A172 (cell line): ENCODE results near the gene TEKT5. TPM values are rescaled to one million over a fixed set of nuclear protein-coding genes. Genes with fewer than 3 reads are reported as not detected.
"Not testable (repeated sequence)": the region's sequence is repeated elsewhere in the genome, so short reads cannot be mapped to it uniquely, and the experiment has no call there.

Experiments used
- DNase-seq: peaks from one replicate; pipeline ENCODE4 v3.0.0-alpha.2; 2015; ENCODE audit warnings: low spot score
- total RNA-seq: library from RNA; depleted of rRNA; stranded (reverse); fragments of >200 nt; shearing (Covaris generic); gene quantifications from 2 replicates; pipeline ENCODE4 v1.2.3, GENCODE V29; 2014

Gene TEKT5
- total RNA-seq, 1 experiment from 2014 or later, result not detected

DNA sequence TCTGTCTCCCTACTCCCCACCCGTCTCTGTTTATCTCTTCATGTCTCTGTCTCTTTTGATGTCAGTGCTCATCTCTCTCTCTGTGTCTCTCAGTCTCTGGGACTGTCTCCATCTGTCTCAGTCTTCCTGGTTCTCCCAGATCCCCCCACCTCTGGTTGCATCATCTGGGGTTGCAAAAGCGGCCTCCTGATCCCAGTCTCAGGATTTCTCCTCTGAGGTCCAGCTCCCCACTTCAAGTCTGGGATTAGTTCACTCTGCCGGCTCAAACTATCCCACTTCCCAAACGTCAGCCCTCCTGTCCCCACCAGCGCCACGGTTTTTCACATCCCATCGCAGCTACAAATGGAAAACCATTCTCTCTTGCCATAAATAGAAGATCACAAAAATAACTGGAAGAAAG is 9.0 kb downstream of the TEKT5 start:
- no peak for DNase-seq

DNA sequence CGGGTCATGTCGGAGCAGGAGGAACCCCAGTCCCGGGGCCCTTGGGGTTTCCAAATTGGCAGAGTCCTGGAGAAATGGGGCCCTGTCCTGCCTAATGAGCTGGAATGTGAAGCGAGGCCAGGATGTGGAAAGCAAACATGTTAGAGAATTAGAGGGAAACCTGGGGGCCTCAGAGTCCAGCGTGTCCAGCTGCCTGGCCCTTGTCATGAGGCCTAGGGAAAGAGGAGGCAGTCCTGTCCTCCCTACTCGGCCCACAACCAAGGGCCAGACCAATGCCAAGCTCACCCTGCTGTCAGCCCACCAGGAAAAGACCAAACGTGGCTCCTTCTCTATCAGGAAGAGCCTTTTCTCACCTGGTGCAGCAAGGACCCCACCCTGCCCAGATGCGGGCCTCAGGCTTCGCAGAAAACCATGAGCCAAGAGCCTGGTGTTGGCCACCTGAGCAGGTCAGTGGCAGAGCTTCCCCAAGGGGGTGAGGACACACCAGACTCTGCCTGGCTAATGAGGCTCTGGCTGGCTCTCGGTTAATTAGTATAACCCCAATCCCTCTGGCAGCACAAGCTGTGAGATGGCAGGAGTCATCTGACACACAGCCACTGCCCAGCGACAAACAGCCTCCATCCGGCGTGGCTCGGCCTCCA is 10.1 kb downstream of the TEKT5 start:
- DNase-seq, result no peak

DNA sequence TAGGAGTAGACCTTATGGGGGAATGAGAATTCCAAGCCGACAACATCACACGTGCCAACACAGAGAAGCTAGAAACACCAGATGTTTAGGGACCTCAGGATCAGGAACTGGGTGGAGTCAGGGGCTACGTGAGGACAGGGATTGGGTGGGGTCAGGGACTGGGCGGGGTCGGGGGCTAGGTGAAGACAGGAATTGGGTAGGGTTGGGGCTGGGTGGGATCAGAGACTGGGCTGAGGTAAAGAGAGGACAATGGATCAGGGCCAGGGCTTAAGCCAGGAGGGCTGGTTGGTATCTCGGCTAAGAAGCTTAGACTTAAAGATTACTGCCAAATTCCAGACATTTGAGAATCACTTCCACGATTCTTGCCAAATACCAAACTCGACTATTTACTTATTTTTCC is 11.6 kb downstream of the TEKT5 start:
- DNase-seq, result no peak

DNA sequence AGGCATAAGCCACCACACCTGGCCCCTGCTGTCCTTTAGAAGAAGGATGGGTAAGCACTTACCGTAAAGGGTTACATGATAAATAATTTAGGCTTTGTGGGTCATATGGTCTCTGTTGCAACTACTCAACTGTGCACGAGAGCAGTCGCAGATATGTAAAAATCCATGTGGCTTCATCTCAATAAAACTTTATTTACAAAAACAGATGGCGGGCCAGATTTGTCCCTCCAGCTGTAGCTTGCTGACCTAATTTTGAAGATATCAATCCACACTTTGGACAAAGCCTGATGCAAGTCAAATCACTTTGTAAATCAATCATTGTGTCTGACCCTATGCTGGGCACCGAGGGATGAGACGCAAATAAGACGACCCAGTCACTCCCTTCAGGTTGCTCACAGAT is 12.1 kb downstream of the TEKT5 start:
- DNase-seq, result no peak

DNA sequence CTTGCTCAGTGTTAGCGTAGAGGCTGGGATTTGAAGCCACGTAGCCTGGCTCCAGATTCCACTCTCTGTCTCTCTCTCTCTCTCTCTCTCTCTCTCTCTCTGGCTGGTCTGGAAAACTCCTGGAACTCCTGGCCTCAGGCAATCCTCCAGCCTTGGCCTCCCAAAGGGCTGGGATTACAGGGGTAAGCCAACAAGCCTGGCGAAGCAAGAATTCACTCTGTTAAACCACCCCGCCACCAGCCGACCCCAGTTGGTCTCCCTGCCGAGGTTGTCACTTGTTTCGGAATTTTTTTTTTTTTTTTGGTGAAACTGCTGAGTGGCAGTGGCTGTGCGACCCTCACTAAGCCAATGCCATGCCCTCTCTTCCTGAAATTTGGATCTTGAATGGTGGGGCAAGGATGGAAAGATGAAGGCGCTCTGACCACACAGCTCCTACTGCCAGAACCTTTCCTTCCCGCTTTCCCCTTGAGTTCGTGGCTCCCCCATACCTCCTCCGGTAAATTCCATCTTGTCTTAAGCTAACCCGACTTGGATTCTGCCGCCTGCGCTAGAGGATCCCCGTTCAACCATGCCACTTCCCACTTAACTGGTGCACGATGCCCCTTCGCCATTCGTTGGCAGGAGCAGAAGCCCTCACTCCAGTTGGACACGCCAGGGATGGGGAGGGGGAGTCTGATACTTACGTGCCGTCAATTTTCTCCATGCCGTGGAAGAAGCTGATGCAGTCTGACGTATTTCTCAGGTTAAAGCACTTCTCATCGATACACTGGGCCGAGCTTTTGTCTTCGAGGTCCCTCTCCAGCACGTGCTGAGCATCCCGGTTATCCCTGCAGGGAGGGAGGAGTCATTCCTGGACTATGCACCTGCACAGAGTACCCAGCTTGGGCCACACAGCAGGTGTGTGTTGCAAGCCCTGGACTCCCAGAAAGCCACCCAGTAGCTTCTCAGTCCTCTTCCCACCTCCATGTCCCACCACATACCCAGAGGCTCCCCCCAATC is 13.1 kb downstream of the TEKT5 start:
- DNase-seq, result no peak

DNA sequence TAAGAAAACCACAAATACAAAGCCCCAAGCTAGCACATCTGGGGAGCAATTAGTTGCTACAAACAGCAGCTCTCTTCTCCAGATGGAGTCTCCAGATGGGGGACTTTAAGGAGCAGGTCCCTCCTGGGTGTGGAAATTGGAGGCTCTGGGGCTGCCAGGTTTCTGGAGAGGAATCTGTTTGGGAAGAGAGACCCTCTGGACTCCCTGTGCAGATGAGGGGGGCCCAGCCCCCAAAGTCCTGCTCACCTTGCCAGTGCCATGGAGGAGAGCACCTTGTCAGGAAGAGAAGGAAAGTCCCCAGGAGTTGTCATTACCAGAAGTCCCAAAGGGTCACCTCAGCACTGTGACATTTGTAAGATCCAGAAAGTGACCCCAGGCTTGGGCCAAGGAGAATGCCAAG is 14.8 kb downstream of the TEKT5 start:
- no peak for DNase-seq

DNA sequence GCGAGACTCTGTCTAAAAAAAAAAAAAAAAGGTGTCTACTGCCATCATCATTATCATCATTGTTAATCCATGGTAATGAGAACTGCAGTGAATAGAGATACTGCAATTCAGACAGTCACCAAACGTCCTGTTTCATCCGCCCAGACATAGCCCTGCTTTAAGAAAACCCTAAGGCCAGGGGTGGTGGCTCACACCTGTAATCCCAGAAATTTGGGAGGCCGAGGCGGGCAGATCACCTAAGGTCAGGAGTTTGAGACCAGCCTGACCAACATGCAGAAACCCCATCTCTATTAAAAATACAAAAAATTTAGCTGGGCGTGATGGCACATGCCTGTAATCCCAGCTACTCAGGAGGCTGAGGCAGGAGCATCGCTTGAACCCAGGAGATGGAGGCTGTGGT is 15.3 kb downstream of the TEKT5 start:
- not testable (repeated sequence) for DNase-seq

DNA sequence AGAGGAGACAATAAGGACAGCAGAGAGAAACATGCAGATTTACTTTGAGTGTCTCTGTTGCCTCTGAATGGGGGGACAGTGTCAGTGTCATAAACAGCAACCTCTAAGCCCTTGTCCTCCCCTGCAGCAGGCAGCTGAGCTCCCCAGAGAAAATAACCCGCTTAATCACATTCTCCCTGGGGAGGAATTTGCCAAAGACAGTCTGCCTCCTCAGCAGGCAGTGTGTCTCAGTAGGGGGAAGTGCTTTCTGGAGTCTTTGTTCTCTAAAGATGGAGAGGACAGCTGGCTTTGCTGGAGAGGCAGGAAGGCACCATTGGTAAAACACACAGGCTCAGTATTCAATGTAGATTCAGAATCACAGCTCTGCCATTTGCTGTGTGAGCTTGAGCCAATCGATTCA is 16.1 kb downstream of the TEKT5 start:
- DNase-seq, result no peak

DNA sequence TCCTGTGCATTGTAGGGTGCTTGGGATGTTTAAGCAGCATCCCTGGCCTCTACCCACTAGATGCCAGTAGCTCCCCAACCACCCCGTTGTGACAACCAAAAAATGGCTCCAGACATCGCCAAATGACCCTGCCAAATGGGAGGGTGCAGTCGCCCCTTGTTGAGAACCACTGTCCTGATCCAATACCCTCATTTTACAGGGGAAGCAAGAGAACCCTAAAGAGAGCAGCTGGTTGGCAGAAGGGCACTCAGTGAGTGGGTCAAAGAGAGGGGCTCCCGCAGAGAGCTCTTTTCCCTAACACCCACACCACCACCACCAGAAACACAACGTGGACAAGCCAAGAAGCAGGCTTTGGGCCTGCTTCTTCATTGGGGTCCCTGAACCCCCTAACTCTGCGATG is 18.4 kb downstream of the TEKT5 start:
- DNase-seq, result no peak

DNA sequence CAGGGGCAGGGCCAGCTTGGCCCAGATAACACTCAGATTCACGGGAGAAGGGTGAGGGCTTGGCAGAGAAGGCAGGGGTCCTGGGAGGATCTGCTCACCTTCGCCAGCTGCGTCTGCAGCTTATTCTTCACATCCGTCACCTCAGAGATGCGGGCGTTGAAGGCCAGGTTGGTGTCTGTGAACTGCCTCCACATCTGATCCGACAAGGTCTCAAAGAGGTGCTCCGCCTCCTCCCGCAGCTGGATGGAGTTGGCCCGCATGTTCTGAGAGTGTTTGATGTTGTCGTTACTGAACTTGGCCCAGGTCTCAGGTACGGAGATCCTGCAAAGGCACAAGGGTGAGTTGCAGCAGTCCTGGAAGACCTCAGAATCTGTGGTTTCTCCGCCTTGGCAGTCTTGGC is 18.9 kb downstream of the TEKT5 start:
- DNase-seq, result no peak

DNA sequence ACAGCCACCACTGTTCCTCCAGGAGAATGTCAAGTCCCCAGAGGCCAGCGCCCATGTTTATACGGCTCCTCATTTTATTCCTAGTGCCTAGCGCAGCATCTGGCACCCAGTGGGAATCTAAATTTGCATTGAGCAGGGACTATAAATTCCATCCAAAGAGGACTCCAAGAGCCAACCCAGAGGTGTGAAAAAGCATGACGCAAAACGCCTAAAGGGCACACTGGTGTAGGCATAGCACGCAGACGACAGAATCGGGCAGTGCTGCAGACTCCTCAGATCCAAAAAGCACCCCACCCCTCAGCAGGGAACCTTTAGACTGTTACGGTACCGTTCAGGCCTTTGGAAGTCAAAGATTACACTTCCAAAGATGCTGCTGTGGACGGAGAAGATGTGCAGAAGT is 19.5 kb downstream of the TEKT5 start:
- no peak for DNase-seq

DNA sequence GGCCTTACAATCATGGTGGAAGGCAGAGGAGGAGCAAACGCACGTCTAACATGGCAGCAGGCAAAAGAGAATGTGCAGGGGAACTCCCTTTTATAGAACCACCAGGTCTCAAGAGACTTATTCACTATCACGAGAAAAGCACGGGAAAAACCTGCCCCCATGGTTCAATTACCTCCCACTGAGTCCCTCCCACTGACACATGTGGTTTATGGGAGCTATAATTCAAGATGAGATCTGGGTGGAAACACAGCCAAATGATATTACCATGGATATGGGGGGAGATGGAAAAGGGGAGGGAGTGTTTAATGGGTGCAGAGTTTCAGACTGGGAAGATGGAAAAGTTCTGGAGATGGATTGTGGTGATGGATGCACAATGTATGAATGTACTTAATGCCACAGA is 23.0 kb downstream of the TEKT5 start:
- no peak for DNase-seq

DNA sequence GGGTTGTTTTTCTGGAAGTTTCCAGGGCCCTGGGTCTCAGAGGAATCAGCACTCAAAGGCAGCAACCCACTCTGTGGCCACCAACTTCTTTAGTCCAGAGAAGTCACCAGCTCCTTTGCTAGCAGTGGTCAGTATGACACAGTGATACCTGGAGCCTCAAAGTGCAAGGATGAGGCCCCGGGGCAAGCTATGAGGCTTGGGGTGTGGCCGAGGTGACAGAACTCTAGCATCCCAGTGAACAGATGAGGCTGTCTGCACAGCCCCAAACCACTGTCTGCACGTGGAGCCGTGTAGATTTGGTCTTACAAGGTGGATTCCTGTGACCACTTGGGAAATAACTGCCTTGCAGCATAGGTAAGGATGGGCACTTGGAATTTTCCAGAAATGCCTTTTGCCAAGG is 24.9 kb downstream of the TEKT5 start:
- no peak for DNase-seq

DNA sequence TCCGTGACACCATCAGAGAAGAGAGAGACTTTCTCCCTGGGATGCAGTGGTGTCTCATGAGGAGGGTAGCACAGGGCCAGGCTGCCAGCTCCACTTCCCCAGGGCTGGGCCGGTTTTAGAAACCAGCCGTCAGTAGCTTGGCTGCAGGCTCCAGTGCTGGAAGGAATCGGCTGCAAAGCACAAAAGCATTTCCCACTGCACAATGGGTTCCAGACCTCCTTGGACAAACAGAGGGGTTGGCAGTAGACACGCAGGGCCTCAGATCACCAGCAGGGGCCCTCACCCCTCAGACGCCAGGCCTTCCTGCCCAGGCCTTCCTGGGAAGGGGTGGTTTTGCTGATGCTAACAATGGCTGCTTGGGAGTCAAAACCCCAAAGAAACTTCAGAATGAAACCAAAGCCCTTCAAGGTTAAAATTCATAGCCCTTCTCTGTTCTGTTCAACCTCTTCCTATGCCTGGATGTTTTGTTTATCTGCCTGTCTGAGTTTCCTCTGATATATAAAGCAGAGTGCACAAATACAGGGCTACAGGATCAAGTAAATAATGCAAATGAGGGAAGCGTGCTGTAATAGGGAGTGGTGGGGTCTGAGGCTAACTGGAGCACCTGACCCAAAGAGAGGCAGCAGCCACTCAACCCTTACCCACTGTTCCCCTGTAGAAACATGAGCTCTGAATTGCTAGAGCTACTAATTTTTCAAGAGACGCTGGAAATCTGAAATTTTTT is 26.2 kb downstream of the TEKT5 start:
- DNase-seq, result peak; percentile 9

DNA sequence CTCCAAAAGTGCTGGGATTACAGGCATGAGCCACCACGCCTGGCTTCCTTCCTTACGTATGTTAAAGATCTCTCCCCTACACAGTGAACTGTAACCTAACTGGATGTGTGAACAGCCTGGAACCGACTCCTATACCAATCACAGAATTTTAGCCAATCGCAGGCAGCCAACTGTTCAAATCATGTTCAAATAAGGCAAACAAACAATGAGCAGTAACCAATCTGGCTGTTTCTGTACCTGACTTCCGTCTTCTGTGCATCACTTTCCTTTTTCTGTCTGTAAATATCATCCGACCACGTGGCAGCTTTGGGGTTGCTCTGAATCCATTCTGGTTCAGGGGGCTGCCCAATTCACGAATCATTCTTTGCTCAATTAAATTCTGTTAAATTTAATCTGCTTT is 27.5 kb downstream of the TEKT5 start:
- DNase-seq, result no peak

DNA sequence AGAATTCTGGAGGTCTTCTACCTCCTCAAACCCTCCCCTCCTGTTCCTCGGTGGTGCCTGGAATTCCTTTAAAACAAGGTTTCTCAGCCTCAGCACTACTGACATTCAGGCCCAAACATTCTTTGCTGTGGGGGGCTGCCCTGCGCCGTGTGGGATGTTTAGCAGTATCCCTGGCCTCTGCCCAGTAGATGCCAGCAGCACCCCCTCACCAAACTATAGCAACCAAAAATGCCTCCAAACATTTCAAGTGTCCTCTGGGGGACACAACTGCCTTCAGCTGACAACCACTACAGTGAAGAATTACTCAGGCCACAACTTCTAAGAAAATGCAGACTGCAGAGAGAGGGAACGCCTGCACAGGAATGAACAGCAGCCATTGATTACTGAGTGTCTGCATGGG is 28.4 kb downstream of the TEKT5 start:
- DNase-seq, result no peak

DNA sequence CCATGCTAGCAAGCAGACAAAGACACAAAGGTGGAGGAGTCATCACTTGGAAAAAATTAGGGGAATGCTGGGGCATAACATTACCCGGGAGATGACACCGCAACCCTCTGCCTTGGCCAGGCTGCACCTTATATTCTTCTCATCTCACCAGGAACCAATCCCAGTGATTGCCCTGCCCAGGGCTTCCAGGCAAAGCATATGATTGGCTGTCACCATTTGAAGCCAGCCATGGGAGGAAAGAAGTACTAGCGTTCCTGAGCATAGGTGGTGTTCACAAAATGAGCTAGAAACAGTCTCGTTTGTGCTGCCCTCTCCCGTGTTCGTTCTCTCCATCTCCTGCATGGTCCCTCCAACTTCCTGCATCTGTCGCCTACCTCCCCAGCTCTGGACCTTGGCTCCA is 29.6 kb downstream of the TEKT5 start:
- no peak for DNase-seq

DNA sequence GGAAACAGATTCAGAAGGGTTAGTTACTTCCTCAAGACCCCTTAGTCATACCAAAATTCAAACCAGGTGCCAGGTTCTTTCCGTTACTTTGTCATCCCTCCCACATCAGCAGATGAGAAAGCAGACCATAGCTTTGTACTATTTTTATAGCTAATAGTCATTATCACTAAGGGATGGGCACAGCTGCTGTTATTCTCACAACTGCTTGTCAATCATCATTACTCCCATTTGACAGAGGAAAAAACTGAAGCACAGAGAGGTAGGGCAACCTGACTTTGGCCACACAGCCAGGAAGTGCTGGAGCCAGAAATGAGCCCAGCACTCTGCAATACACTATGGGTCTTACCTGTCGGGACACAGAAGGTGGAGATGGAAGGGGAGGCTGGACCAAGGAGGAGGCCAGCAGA is 30.0 kb downstream of the TEKT5 start:
- no peak for DNase-seq

DNA sequence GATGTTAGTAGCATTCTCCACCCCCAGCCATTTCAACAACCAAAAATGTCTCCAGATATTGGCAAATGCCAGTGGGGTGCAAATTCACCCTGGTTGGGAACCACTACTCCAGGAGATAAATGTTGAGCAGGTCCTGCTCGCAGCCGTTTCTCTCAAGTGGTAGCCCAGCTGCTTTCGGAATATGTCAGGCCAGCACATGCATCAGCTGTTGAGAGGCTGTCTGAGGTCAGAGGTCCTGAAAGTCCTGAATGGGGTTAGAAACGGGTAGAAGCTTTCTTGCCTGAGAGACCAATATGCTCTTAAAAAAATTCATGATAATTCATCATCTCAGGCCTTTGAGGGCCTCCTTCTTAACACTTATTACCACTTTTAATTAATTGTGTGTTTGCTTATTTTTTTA is 31.0 kb downstream of the TEKT5 start:
- no peak for DNase-seq

DNA sequence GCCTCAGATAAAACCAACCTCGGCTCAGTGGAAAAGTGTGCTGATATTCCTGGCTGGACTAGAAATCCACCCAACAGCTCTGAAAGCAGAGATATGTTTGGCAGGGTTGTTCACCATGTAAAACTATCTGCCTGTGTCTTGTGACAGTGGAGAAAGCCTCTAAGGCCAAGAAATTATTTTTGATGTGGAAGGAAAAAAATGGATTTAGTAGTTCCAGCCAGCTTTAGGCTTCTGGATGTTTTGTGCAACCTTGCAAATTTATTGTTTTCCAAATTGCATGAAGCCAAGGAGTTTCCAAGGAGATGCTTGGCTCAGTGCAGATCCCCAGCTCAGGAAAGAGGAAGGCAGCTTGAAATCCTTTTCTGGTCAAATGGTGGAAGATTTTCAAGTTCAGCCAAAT is 31.6 kb downstream of the TEKT5 start:
- DNase-seq, result no peak

DNA sequence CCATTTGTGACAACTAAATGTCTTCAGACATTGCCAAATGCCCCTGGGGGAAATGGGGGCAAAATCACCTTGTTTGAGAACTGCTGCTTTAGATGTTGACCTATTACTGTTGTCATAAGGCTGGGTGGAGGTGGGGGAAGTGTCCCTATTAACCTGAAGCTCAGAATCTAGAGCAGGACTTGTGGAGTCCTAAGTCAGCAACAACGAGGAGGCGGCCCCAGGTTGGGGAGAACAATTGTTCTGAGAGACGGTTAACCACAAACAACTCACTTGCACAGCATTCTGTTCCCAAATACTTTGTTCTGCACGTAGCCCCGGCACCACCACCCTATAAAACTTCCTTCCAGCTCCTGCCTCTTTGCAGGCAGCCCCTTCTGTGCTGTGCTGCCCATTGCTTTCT is 32.5 kb downstream of the TEKT5 start:
- no peak for DNase-seq

DNA sequence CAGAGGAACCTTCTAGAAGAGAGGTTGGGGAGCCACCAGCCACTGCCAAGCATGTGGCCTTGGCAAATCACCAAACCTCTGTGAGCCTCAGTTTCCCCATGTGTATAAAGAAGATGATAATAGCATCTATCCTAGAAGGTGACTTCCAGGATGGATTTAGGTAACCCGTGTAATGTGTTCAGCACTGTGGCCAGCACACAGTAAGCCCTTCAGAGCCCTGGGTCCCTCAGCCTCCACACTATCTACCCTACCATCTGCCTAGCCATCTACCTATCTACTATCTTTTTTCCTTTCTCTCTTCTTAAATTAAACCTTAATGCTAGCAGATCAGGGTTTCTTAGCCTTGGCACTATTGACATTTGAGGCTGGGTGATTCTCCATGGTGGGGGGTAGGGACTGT is 33.0 kb downstream of the TEKT5 start:
- DNase-seq, result no peak
